Jurkat, Clone E6-1 (cell line): Measurements from ENCODE around the gene DOCK9.

Experiments
- DNase-seq: peaks from one replicate; pipeline ENCODE4 v3.0.0-alpha.2; 2011; ENCODE audit warnings: low read depth, low spot score
- H3K4me3 ChIP-seq: 2 replicates; pipeline ENCODE4 v1.5.1; 2011; ENCODE audit warnings: mild to moderate bottlenecking, low read length, control low read depth, moderate library complexity

DOCK9 gene

GRCh38 chr13:98795220-98795619 lies 182.6 kb downstream of the DOCK9 start:
- H3K4me3 ChIP-seq = no peak overlapping the region
- DNase-seq = no peak

GRCh38 chr13:98794498-98794897 lies 183.4 kb downstream of the DOCK9 start:
- no peak for DNase-seq
- no peak overlapping the region for H3K4me3 ChIP-seq

- no peak overlapping the region for H3K4me3 ChIP-seq
- no peak for DNase-seq
Observed at GRCh38 chr13:98792785-98793495, 184.9 kb downstream of the DOCK9 start.

GRCh38 chr13:98792321-98792720 lies 185.5 kb downstream of the DOCK9 start:
- H3K4me3 ChIP-seq = no peak overlapping the region
- no peak for DNase-seq

- DNase-seq = no peak
- H3K4me3 ChIP-seq = no peak overlapping the region
Observed at GRCh38 chr13:98791611-98792010, 186.3 kb downstream of the DOCK9 start.

GRCh38 chr13:98787996-98788395 lies 189.9 kb downstream of the DOCK9 start:
- DNase-seq = no peak

GRCh38 chr13:98787173-98787572 lies 190.7 kb downstream of the DOCK9 start:
- no peak overlapping the region for H3K4me3 ChIP-seq

More at GRCh38 chr13:98787996-98788395, 189.9 kb downstream of the DOCK9 start:
- H3K4me3 ChIP-seq = no peak overlapping the region

GRCh38 chr13:98786023-98786422 lies 191.8 kb downstream of the DOCK9 start:
- H3K4me3 ChIP-seq = no peak overlapping the region
- DNase-seq = no peak

More at GRCh38 chr13:98787173-98787572, 190.7 kb downstream of the DOCK9 start:
- no peak for DNase-seq

GRCh38 chr13:98785405-98785804 lies 192.5 kb downstream of the DOCK9 start:
- DNase-seq = no peak
- H3K4me3 ChIP-seq = no peak overlapping the region

- no peak for DNase-seq
- no peak overlapping the region for H3K4me3 ChIP-seq
Observed at GRCh38 chr13:98784666-98785065, 193.2 kb downstream of the DOCK9 start.

GRCh38 chr13:98783856-98784478 lies 193.9 kb downstream of the DOCK9 start:
- no peak for DNase-seq
- H3K4me3 ChIP-seq = no peak overlapping the region

GRCh38 chr13:98782654-98783053 lies 195.2 kb downstream of the DOCK9 start:
- no peak for DNase-seq
- no peak overlapping the region for H3K4me3 ChIP-seq

GRCh38 chr13:98781905-98782304 lies 196.0 kb downstream of the DOCK9 start:
- H3K4me3 ChIP-seq = no peak overlapping the region
- no peak for DNase-seq

GRCh38 chr13:98781470-98781869 lies 196.4 kb downstream of the DOCK9 start:
- DNase-seq = no peak

GRCh38 chr13:98781045-98781444 lies 196.8 kb downstream of the DOCK9 start:
- H3K4me3 ChIP-seq = no peak overlapping the region
- no peak for DNase-seq

More at GRCh38 chr13:98781470-98781869, 196.4 kb downstream of the DOCK9 start:
- no peak overlapping the region for H3K4me3 ChIP-seq

GRCh38 chr13:98780451-98780850 lies 197.4 kb downstream of the DOCK9 start:
- no peak for DNase-seq
- H3K4me3 ChIP-seq = no peak overlapping the region

- DNase-seq = no peak
- H3K4me3 ChIP-seq = no peak overlapping the region
Observed at GRCh38 chr13:98779695-98780094, 198.2 kb downstream of the DOCK9 start.

- H3K4me3 ChIP-seq = no peak overlapping the region
Observed at GRCh38 chr13:98778749-98779148, 199.1 kb downstream of the DOCK9 start.

GRCh38 chr13:98776644-98777043 lies 201.2 kb downstream of the DOCK9 start:
- DNase-seq = no peak
- no peak overlapping the region for H3K4me3 ChIP-seq

More at GRCh38 chr13:98778749-98779148, 199.1 kb downstream of the DOCK9 start:
- no peak for DNase-seq

- no peak for DNase-seq
Observed at GRCh38 chr13:98775844-98776598, 201.8 kb downstream of the DOCK9 start.

More at GRCh38 chr13:98775844-98776598, 201.8 kb downstream of the DOCK9 start:
- H3K4me3 ChIP-seq = no peak overlapping the region
